HEK293T (cell line): Measurements from ENCODE around the gene KCNK3.

Source experiments
- CTCF ChIA-PET: fragments of 350-600 bp; formaldehyde crosslinking; extraction: SDS; loops from one replicate; lab custom pipeline; 2021; ENCODE audit warnings: antibody characterized with exemption, inconsistent platforms; lab: Yijun Ruan, JAX
- POLR2A ChIA-PET: fragments of 350-600 bp; formaldehyde crosslinking; extraction: SDS; loops from one replicate; lab custom pipeline; 2020; ENCODE audit warnings: antibody characterized with exemption, inconsistent platforms; lab: Yijun Ruan, JAX
- DNase-seq: peaks from one replicate; pipeline ENCODE4 v3.0.0; 2012; ENCODE audit warnings: mixed read lengths; ENCODE audit errors: extremely low spot score
- ARNT ChIP-seq: fragments of 450-650 bp; IDR thresholded peaks from 2 replicates; pipeline ENCODE4 v1.6.1; 2017; ENCODE audit warnings: mild to moderate bottlenecking
- BHLHE40 ChIP-seq: fragments of 450-650 bp; IDR thresholded peaks from 2 replicates; pipeline ENCODE4 v1.6.1; 2016; ENCODE audit warnings: mild to moderate bottlenecking, moderate library complexity, borderline replicate concordance
- CTBP1 ChIP-seq: fragments of 450-650 bp; IDR thresholded peaks from 2 replicates; pipeline ENCODE4 v1.6.1; 2016; ENCODE audit warnings: borderline replicate concordance
- ELF4 ChIP-seq: fragments of 450-650 bp; IDR thresholded peaks from 2 replicates; pipeline ENCODE4 v1.6.1; 2017; ENCODE audit warnings: antibody characterized with exemption
- FOXA1 ChIP-seq: fragments of 450-650 bp; IDR thresholded peaks from 2 replicates; pipeline ENCODE4 v1.6.1; 2016; ENCODE audit warnings: mild to moderate bottlenecking
- FOXK2 ChIP-seq: fragments of 450-650 bp; IDR thresholded peaks from 2 replicates; pipeline ENCODE4 v1.6.1; 2016; ENCODE audit warnings: mild to moderate bottlenecking
- FOXM1 ChIP-seq: fragments of 450-650 bp; IDR thresholded peaks from 2 replicates; pipeline ENCODE4 v1.6.1; 2017; ENCODE audit warnings: mild to moderate bottlenecking, borderline replicate concordance
- HDGF ChIP-seq: fragments of 450-650 bp; IDR thresholded peaks from 2 replicates; pipeline ENCODE4 v1.6.1; 2017; ENCODE audit warnings: antibody characterized with exemption, borderline replicate concordance
- L3MBTL2 ChIP-seq: fragments of 450-650 bp; conservative IDR thresholded peaks from 2 replicates; pipeline ENCODE4 v1.6.1; 2016; ENCODE audit warnings: mild to moderate bottlenecking
- LEF1 ChIP-seq: fragments of 450-650 bp; IDR thresholded peaks from 2 replicates; pipeline ENCODE4 v1.6.1; 2017; ENCODE audit warnings: mild to moderate bottlenecking, borderline replicate concordance
- NFRKB ChIP-seq: fragments of 450-650 bp; IDR thresholded peaks from 2 replicates; pipeline ENCODE4 v1.6.1; 2016; ENCODE audit warnings: mild to moderate bottlenecking, moderate library complexity
- PKNOX1 ChIP-seq: fragments of 450-650 bp; IDR thresholded peaks from 2 replicates; pipeline ENCODE4 v1.6.1; 2016
- SP1 ChIP-seq: fragments of 450-650 bp; IDR thresholded peaks from 2 replicates; pipeline ENCODE4 v1.6.1; 2017
- SUZ12 ChIP-seq: fragments of 450-650 bp; IDR thresholded peaks from 2 replicates; pipeline ENCODE4 v1.6.1; 2016; ENCODE audit warnings: mild to moderate bottlenecking
- TARDBP ChIP-seq: fragments of 450-650 bp; IDR thresholded peaks from 2 replicates; pipeline ENCODE4 v1.6.1; 2016
- ZNF384 ChIP-seq: fragments of 450-650 bp; IDR thresholded peaks from 2 replicates; pipeline ENCODE4 v1.6.1; 2016

Gene KCNK3

GRCh38 chr2:26668856-26669750, 23.4 kb upstream of the KCNK3 start:
- POLR2A ChIA-PET, result no interaction called here
- CTCF ChIA-PET, result interaction anchor here (0.6 kb wide), 1 partner anchor 566 kb away, joined by 3 read pairs; no protein-coding TSS in a partner anchor
- no peak for DNase-seq
- TF ChIP-seq ZNF384, result no peak
- no peak for TF ChIP-seq FOXK2
- no peak for TF ChIP-seq PKNOX1
- TF ChIP-seq SP1, result no peak
- no peak for TF ChIP-seq NFRKB
- no peak for TF ChIP-seq FOXA1
- no peak for TF ChIP-seq FOXM1

- POLR2A ChIA-PET, result no interaction called here
- DNase-seq, result no peak
- CTCF ChIA-PET, result no interaction called here
- TF ChIP-seq FOXA1 (no peak), LEF1 (no peak), TARDBP (no peak), FOXK2 (no peak), PKNOX1 (no peak), CTBP1 (no peak), SP1 (no peak), ZNF384 (no peak), FOXM1 (no peak), HDGF (no peak), L3MBTL2 (no peak)
Observed at GRCh38 chr2:26670171-26670570, 22.4 kb upstream of the KCNK3 start.

DNA sequence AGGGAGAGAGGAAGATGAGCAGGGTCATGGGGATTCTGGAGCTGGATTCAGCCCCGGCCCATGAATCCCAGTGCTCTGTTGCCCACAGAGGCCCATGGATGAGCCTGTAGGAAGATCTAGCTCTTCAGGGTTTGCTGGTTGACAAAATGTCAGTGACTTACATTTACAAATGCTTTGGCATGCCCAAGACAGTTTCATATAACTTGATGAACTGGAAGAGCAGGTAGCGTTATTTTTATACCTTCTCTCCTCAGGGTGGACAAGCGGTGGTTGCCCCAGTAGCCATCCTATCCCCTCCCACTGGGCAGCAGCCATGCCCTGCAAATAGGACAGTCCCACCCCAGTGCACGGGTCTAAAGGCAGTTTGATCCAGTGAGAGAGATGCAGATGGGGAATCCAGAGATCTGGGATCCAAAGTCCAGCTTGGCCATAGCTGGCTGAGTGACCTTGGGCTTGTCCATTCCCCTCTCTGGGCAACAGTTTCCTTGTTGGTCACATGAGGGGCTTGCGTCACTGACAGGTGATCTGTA, 21.5 kb upstream of the KCNK3 start:
- DNase-seq, result no peak
- CTCF ChIA-PET, result no interaction called here
- no peak for TF ChIP-seq FOXK2
- TF ChIP-seq FOXA1, result no peak
- no peak for TF ChIP-seq BHLHE40
- TF ChIP-seq ELF4, result no peak
- TF ChIP-seq NFRKB, result no peak
- no peak for TF ChIP-seq PKNOX1
- TF ChIP-seq LEF1, result no peak
- POLR2A ChIA-PET, result no interaction called here

GRCh38 chr2:26671691-26672090, 20.8 kb upstream of the KCNK3 start:
- TF ChIP-seq PKNOX1, result no peak
- no peak for TF ChIP-seq L3MBTL2
- no peak for TF ChIP-seq FOXK2
- TF ChIP-seq TARDBP, result no peak
- TF ChIP-seq NFRKB, result no peak
- TF ChIP-seq BHLHE40, result no peak
- TF ChIP-seq FOXM1, result no peak
- no peak for TF ChIP-seq ELF4
- TF ChIP-seq HDGF, result no peak
- CTCF ChIA-PET, result interaction anchor here (0.9 kb wide), 1 partner anchor 74 kb away, joined by 3 read pairs; no protein-coding TSS in a partner anchor
- POLR2A ChIA-PET, result no interaction called here
- no peak for DNase-seq

GRCh38 chr2:26672112-26672817, 20.3 kb upstream of the KCNK3 start:
- no peak for DNase-seq
- CTCF ChIA-PET, result interaction anchor here (0.9 kb wide), 1 partner anchor 73 kb away, joined by 3 read pairs; no protein-coding TSS in a partner anchor
- TF ChIP-seq ARNT (no peak), PKNOX1 (no peak), SP1 (no peak), CTBP1 (no peak), TARDBP (no peak), FOXK2 (no peak), FOXA1 (no peak), SUZ12 (no peak), HDGF (no peak), L3MBTL2 (no peak), ZNF384 (no peak), LEF1 (no peak)
- POLR2A ChIA-PET, result no interaction called here
